GM19467 (cell line): ENCODE measurements around the gene DHRS2.
"Not testable (repeated sequence)": the region's sequence is repeated elsewhere in the genome, so short reads cannot be mapped to it uniquely, and the experiment has no call there.

Experiments
- ATAC-seq: cut with Tn5 transposase; IDR thresholded peaks from one replicate; pipeline ENCODE4 v1.9.1; 2021; ENCODE audit warnings: mild to moderate bottlenecking, moderate library complexity; ENCODE audit not compliant: unreplicated experiment

The DHRS2 gene

GRCh38 chr14:23689709-23690514, 53.7 kb downstream of the DHRS2 start:
- ATAC-seq: not testable (repeated sequence)

DNA sequence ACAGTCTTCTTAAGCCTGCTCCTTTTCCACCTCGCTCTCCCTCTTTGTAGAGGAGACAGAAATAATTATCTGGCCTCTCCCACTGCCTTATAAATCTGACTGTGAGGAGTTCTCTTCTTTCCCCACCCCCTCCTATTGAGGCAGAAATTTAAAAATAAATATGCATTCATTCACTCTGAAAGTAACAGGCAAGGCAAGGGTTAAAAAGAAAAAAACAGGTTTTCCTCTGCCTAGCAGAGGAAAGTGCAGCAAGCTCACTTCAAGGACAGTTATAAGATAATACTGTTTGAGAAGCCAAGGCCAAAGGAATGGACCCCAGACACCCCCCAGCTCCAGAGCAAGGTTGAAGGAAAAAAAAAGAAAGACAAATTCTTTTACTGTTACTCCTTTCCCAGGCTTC, 56.3 kb downstream of the DHRS2 start:
- no peak for ATAC-seq

- no peak for ATAC-seq
Measured at GRCh38 chr14:23693252-23693775, 57.1 kb downstream of the DHRS2 start.

- no peak for ATAC-seq
Measured at GRCh38 chr14:23694085-23694948, 58.2 kb downstream of the DHRS2 start.
